SK-N-SH treated with all-trans-retinoic acid at 6 μM for 48 hours (cell line): ENCODE data around the gene CFP.

ENCODE experiments used
- CSDC2 ChIP-seq: fragments of 250-450 bp; sonication (Bioruptor Pico); IDR thresholded peaks from 2 replicates; pipeline ENCODE4 v1.5.0; 2020; ENCODE audit warnings: mild to moderate bottlenecking, moderate library complexity
- OSR1 ChIP-seq: fragments of 250-450 bp; sonication (Bioruptor Pico); IDR thresholded peaks from 2 replicates; pipeline ENCODE4 v1.8.0; 2022; ENCODE audit warnings: moderate library complexity, mild to moderate bottlenecking, inconsistent platforms
- RARB ChIP-seq: fragments of 250-450 bp; sonication (Bioruptor Pico); IDR thresholded peaks from 2 replicates; pipeline ENCODE4 v1.8.0; 2021; ENCODE audit warnings: mild to moderate bottlenecking, moderate library complexity
- SNAI2 ChIP-seq: fragments of 250-450 bp; sonication (Bioruptor Pico); IDR thresholded peaks from 2 replicates; pipeline ENCODE4 v1.5.0; 2020; ENCODE audit warnings: mild to moderate bottlenecking, moderate library complexity
- TCF4 ChIP-seq: fragments of 250-450 bp; sonication (Bioruptor Pico); IDR thresholded peaks from 2 replicates; pipeline ENCODE4 v1.8.0; 2021; ENCODE audit warnings: mild to moderate bottlenecking, moderate library complexity, borderline replicate concordance
- ZC3H10 ChIP-seq: fragments of 250-450 bp; sonication (Bioruptor Pico); IDR thresholded peaks from 2 replicates; pipeline ENCODE4 v1.5.1; 2021; ENCODE audit warnings: mild to moderate bottlenecking, moderate library complexity
- ZFP3 ChIP-seq: fragments of 250-450 bp; sonication (Bioruptor Pico); IDR thresholded peaks from 2 replicates; pipeline ENCODE4 v1.5.0; 2020; ENCODE audit warnings: mild to moderate bottlenecking, moderate library complexity
- ZFP30 ChIP-seq: fragments of 450-650 bp; formaldehyde crosslinking; IDR thresholded peaks from 2 replicates; pipeline ENCODE4 v1.5.0; 2022; ENCODE audit warnings: mild to moderate bottlenecking, moderate library complexity
- ZNF8 ChIP-seq: fragments of 450-650 bp; formaldehyde crosslinking; IDR thresholded peaks from 2 replicates; pipeline ENCODE4 v1.5.0; 2020; ENCODE audit warnings: mild to moderate bottlenecking, moderate library complexity
- TF ChIP-seq, protein P1 (sequence below): fragments of 250-450 bp; sonication (Bioruptor Pico); IDR thresholded peaks from 2 replicates; pipeline ENCODE4 v1.5.1; 2020; ENCODE audit warnings: low read depth, mild to moderate bottlenecking, moderate library complexity
- TF ChIP-seq, protein P2 (sequence below): fragments of 250-450 bp; sonication (Bioruptor Pico); IDR thresholded peaks from 2 replicates; pipeline ENCODE4 v1.5.0; 2020; ENCODE audit warnings: mild to moderate bottlenecking, moderate library complexity

DNA sequence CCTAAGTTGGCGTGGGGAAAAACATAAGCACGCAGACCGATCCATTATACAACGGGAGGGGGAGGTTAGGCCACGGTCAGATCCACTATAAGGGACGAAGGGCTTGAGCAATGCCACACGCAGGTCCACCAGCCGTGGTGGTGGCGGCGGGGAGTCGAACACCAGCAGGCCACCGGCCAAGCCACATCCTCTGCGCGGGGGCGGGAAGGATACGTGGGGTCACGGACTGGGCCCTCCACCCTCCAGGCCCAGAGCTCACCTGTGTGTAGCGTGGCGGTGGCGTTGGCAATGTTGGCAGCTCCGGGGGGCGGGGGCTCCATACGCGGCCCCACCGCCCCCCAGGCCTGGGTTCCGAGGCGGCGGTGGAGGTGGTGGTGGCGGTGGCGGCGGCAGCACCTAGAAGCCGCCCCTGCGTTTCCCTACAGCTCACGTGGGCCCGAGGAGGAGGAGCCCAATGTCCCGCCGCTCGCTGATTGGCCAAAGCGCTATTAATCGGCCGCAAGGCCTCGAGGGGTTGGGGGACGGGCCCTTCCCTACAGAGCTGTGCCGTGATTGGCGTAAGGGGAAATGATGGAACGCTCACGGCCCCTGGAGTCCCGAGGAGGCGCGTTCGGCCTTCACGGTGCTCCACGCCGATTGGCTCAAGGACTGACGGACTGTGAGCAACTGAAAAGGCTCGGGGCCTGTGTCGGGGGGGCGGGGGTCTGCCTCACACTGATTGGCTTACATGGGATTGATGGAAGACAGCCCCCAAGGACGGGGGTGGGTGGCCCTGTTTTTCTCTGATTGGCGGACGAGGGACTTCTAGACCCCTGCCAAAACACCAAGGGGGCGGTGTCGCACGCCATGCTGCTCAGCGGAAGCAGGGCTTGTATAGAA is 20.7 kb upstream of the CFP start, which contains the start of gene ELK1:
- TF ChIP-seq, protein P1, sequence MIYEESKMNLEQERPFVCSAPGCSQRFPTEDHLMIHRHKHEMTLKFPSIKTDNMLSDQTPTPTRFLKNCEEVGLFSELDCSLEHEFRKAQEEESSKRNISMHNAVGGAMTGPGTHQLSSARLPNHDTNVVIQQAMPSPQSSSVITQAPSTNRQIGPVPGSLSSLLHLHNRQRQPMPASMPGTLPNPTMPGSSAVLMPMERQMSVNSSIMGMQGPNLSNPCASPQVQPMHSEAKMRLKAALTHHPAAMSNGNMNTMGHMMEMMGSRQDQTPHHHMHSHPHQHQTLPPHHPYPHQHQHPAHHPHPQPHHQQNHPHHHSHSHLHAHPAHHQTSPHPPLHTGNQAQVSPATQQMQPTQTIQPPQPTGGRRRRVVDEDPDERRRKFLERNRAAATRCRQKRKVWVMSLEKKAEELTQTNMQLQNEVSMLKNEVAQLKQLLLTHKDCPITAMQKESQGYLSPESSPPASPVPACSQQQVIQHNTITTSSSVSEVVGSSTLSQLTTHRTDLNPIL (CRISPR knock-in tag), result no peak
- TF ChIP-seq ZFP30 (CRISPR knock-in tag) (no peak), ZC3H10 (CRISPR knock-in tag) (no peak), CSDC2 (no peak), ZFP3 (CRISPR knock-in tag) (no peak), RARB (CRISPR knock-in tag) (no peak), ZNF8 (CRISPR knock-in tag) (no peak), SNAI2 (CRISPR knock-in tag) (no peak), TCF4 (CRISPR knock-in tag) (no peak), OSR1 (CRISPR knock-in tag) (no peak)
- TF ChIP-seq, protein P2, sequence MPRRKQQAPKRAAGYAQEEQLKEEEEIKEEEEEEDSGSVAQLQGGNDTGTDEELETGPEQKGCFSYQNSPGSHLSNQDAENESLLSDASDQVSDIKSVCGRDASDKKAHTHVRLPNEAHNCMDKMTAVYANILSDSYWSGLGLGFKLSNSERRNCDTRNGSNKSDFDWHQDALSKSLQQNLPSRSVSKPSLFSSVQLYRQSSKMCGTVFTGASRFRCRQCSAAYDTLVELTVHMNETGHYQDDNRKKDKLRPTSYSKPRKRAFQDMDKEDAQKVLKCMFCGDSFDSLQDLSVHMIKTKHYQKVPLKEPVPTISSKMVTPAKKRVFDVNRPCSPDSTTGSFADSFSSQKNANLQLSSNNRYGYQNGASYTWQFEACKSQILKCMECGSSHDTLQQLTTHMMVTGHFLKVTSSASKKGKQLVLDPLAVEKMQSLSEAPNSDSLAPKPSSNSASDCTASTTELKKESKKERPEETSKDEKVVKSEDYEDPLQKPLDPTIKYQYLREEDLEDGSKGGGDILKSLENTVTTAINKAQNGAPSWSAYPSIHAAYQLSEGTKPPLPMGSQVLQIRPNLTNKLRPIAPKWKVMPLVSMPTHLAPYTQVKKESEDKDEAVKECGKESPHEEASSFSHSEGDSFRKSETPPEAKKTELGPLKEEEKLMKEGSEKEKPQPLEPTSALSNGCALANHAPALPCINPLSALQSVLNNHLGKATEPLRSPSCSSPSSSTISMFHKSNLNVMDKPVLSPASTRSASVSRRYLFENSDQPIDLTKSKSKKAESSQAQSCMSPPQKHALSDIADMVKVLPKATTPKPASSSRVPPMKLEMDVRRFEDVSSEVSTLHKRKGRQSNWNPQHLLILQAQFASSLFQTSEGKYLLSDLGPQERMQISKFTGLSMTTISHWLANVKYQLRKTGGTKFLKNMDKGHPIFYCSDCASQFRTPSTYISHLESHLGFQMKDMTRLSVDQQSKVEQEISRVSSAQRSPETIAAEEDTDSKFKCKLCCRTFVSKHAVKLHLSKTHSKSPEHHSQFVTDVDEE (CRISPR knock-in tag), result no peak
